GM12801 (cell line): ENCODE results near the gene TASOR.

Experiments
- CTCF ChIP-seq: IDR thresholded peaks from one replicate; pipeline ENCODE4 v1.5.1; 2011; ENCODE audit warnings: control low read depth; ENCODE audit not compliant: insufficient read length; ENCODE audit errors: extremely low read depth

TASOR gene

GRCh38 chr3:56683122-56683817 is at the start of gene TASOR:
Gene TASOR, minus strand, starts transcription at chr3:56683265. Its CDS starts 259 bp downstream, at chr3:56683006.
- TF ChIP-seq CTCF = no peak

- TF ChIP-seq CTCF = no peak
These were observed 49.0 kb upstream of the TASOR start for GRCh38 chr3:56732109-56732508.

GRCh38 chr3:56725175-56725574 is 42.1 kb upstream of the TASOR start:
- TF ChIP-seq CTCF = no peak

GRCh38 chr3:56724676-56725075 is 41.6 kb upstream of the TASOR start:
- no peak for TF ChIP-seq CTCF

GRCh38 chr3:56720849-56721248 is 37.8 kb upstream of the TASOR start:
- no peak for TF ChIP-seq CTCF

- TF ChIP-seq CTCF = no peak
These were observed 28.3 kb upstream of the TASOR start for GRCh38 chr3:56711344-56711743.

GRCh38 chr3:56706629-56707028 is 23.6 kb upstream of the TASOR start:
- no peak for TF ChIP-seq CTCF
